BE2C (cell line): Measurements from ENCODE around the gene SLC4A5.
"Not testable (repeated sequence)": the region's sequence is repeated elsewhere in the genome, so short reads cannot be mapped to it uniquely, and the experiment has no call there.

Experiments
- DNase-seq: peaks from one replicate; pipeline ENCODE4 v3.0.0-alpha.2; 2020
- H3K27me3 ChIP-seq: fragments of 250-450 bp; sonication (Bioruptor Pico); 2 replicates; pipeline ENCODE4 v1.5.1; 2020; ENCODE audit warnings: mild to moderate bottlenecking
- H3K36me3 ChIP-seq: fragments of 250-450 bp; sonication (Bioruptor Pico); 2 replicates; pipeline ENCODE4 v1.5.1; 2020; ENCODE audit warnings: mild to moderate bottlenecking
- H3K4me1 ChIP-seq: fragments of 250-450 bp; sonication (Bioruptor Pico); 2 replicates; pipeline ENCODE4 v1.5.1; 2020
- H3K4me3 ChIP-seq: 2 replicates; pipeline ENCODE4 v1.5.1; 2011; ENCODE audit warnings: low read depth, low read length
- H3K9me3 ChIP-seq: fragments of 250-450 bp; sonication (Bioruptor Pico); 2 replicates; pipeline ENCODE4 v1.5.1; 2020
- CTCF ChIP-seq: IDR thresholded peaks from 2 replicates; pipeline ENCODE4 v1.5.1; 2012; ENCODE audit warnings: mild to moderate bottlenecking, low read depth, low read length

The SLC4A5 gene

DNA sequence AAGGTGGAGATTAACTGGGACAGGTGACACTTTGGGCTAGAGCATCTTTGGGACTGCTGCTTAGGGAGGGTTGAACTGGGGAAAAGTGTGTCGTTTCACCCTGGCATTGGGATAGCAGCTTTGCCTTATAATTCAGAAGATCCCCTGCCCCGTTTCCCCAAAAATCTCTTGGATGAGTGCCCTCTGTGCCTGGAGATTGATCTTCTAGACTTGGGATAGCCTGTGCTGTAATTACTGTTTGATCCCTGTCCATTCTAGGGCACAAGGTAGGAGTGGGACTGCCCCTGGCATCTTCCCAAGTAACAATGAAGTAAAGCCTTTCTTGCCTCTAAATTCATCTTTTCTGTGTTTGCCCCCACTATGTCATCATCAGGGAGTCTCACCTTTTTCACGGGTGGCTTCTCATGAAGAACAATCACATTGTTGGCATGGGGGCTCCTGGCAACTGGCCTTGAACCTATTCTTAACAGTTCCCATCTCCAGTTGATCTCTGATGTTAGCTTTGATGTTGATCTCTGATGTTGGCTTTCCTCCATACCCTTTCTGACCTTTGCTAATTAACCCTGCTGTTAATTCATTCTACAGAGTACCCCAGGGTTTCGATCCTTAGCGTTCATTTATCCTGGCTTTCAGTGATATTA is 123.2 kb downstream of the SLC4A5 start:
- no peak for TF ChIP-seq CTCF
- Histone ChIP-seq H3K4me3 (no peak overlapping the region), H3K27me3 (no peaks in the 10 kb centered on the region), H3K36me3 (peaks cover 18% of the 10 kb centered on the region), H3K4me1 (no peaks in the 10 kb centered on the region), H3K9me3 (no peaks in the 10 kb centered on the region)
- no peak for DNase-seq

DNA sequence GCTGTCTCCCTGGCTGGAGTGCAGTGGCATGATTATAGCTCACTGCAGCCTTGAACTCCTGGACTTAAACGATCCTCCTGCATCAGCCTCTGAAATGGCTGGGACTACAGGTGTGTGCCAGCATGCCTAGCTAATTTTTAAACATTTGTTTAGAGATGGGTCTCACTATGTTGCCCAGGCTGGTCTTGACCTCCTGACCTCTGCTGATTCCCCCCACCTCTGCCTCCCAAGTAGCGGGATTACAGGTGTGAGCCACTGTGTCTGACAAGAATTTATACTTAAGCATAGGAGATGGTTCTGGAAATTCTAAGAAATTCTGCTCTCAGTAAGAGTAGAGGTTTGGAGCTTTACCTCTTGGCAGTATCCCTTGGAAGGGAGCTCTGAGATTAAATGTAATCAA is 126.6 kb downstream of the SLC4A5 start:
- peaks cover 31% of the 10 kb centered on the region for H3K36me3 ChIP-seq
- no peaks in the 10 kb centered on the region for H3K4me1 ChIP-seq
- no peaks in the 10 kb centered on the region for H3K9me3 ChIP-seq
- H3K4me3 ChIP-seq: no peak overlapping the region
- DNase-seq: no peak
- no peak for TF ChIP-seq CTCF
- no peaks in the 10 kb centered on the region for H3K27me3 ChIP-seq

- H3K9me3 ChIP-seq, H3K27me3 ChIP-seq, DNase-seq, H3K4me3 ChIP-seq, H3K4me1 ChIP-seq: not testable (repeated sequence)
- H3K36me3 ChIP-seq: peaks cover 37% of the 10 kb centered on the region
Measured at GRCh38 chr2:74215771-74216170, 127.4 kb downstream of the SLC4A5 start.

- Histone ChIP-seq H3K4me1 (no peaks in the 10 kb centered on the region), H3K27me3 (no peaks in the 10 kb centered on the region), H3K36me3 (peaks cover 56% of the 10 kb centered on the region), H3K9me3 (no peaks in the 10 kb centered on the region), H3K4me3 (no peak overlapping the region)
- no peak for DNase-seq
- TF ChIP-seq CTCF: no peak
Measured at GRCh38 chr2:74212702-74213410, 130.4 kb downstream of the SLC4A5 start.

DNA sequence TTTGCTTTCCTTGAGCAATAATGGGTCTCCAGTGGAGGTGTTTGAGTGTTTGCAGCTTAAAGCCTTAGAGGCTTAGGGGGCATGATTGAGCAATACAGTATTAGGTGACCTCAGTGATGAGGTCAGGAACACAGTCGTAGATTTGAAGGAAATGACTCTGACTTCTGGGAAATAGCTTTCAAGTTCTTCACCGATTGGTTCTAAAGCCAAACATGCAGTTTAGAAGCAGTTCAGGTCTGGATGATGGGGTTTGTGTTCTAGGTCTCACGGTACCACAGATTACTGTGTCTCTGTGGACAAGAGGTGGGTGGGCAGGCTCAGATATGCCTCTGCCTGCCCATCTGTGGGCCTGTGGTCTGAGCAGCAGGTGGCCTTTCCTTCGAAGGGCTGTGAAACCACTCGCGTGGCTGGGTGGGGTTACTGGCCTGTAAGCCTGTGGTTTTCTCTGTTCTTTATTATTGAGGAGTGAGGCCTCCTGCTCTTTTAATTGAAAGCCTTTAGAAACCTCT is 137.0 kb downstream of the SLC4A5 start:
- peaks cover 74% of the 10 kb centered on the region for H3K36me3 ChIP-seq

DNA sequence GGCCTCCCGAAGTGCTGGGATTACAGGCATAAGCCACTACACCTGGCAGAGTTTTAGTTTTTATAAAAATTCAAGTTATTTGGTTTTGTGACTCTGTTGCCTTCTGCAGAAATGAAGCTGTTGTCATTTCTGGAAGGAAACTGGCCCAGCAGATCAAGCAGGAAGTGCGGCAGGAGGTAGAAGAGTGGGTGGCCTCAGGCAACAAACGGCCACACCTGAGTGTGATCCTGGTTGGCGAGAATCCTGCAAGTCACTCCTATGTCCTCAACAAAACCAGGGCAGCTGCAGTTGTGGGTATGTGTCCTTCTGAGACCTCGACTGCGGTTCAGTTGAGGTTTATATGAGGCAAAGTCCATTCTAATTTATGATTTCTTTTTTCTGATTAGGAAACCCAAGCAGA is 137.6 kb downstream of the SLC4A5 start:
- H3K9me3 ChIP-seq: no peaks in the 10 kb centered on the region
- no peak for TF ChIP-seq CTCF
- no peak overlapping the region for H3K4me3 ChIP-seq
- DNase-seq: no peak
- H3K36me3 ChIP-seq: peaks cover 68% of the 10 kb centered on the region
- no peaks in the 10 kb centered on the region for H3K27me3 ChIP-seq
- no peaks in the 10 kb centered on the region for H3K4me1 ChIP-seq

More for the DNA sequence above, 137.0 kb downstream of the SLC4A5 start:
- TF ChIP-seq CTCF: no peak
- H3K9me3 ChIP-seq: no peaks in the 10 kb centered on the region
- H3K27me3 ChIP-seq: no peaks in the 10 kb centered on the region
- H3K4me1 ChIP-seq: no peaks in the 10 kb centered on the region
- H3K4me3 ChIP-seq: no peak overlapping the region
- DNase-seq: no peak
